Right renal cortex interstitium (tissue), 3 donors: ENCODE data around the gene BRIX1. TPM values are rescaled to one million over a fixed set of nuclear protein-coding genes. Genes with fewer than 3 reads are reported as not detected.
A peak's percentile ranks its signal among the peaks of the same experiment; 100 is the strongest.

ENCODE experiments used
- DNase-seq, 3 donors: peaks; one replicate each; pipeline ENCODE4 v3.0.0-alpha.2; 2013; ENCODE audit warnings: low read depth in 3 of 3, low spot score in 2 of 3
- polyA plus RNA-seq, 3 donors: library from polyadenylated mRNA; unstranded; fragments of 120-200 nt; gene quantifications; one replicate each; pipeline ENCODE4 v1.2.1, GENCODE V29; 2013; ENCODE audit not compliant: insufficient read length in 3 of 3

BRIX1 gene
- polyA plus RNA-seq = 10 to 100 TPM; 55.9 to 65.9 (median 62.2) TPM

- peak; percentile 90 to 95 (median 92) for DNase-seq
Observed at GRCh38 chr5:34915139-34915855, at the start of gene BRIX1, which contains the start of gene RAD1. TSS of gene BRIX1 (plus strand) at chr5:34915711. CDS start at chr5:34915739, 28 bp downstream. TSS of gene RAD1 (minus strand) at chr5:34915504. CDS start at chr5:34914892, 612 bp downstream.

- DNase-seq = no peak
Observed at GRCh38 chr5:34866989-34867471, 48.5 kb upstream of the BRIX1 start.

GRCh38 chr5:34867660-34868059 is 47.9 kb upstream of the BRIX1 start:
- DNase-seq = no peak

- DNase-seq = no peak
Observed at GRCh38 chr5:34868791-34869190, 46.7 kb upstream of the BRIX1 start.

GRCh38 chr5:34869256-34869655 is 46.3 kb upstream of the BRIX1 start:
- no peak for DNase-seq

- DNase-seq = no peak
Observed at GRCh38 chr5:34870382-34870781, 45.1 kb upstream of the BRIX1 start.

- DNase-seq = no peak
Observed at GRCh38 chr5:34876275-34876674, 39.2 kb upstream of the BRIX1 start.

GRCh38 chr5:34881246-34881645 is 34.3 kb upstream of the BRIX1 start:
- DNase-seq = no peak

- DNase-seq = no peak
Observed at GRCh38 chr5:34886392-34887119, 29.0 kb upstream of the BRIX1 start.

GRCh38 chr5:34889394-34889793 is 26.1 kb upstream of the BRIX1 start:
- no peak for DNase-seq

GRCh38 chr5:34891981-34892380 is 23.5 kb upstream of the BRIX1 start:
- no peak for DNase-seq

- no peak for DNase-seq
Observed at GRCh38 chr5:34892414-34892813, 23.1 kb upstream of the BRIX1 start.

- DNase-seq = no peak
Observed at GRCh38 chr5:34894716-34895115, 20.8 kb upstream of the BRIX1 start.

GRCh38 chr5:34895641-34896419 is 19.7 kb upstream of the BRIX1 start:
- DNase-seq = no peak

GRCh38 chr5:34897646-34898045 is 17.9 kb upstream of the BRIX1 start:
- DNase-seq = no peak

GRCh38 chr5:34898258-34898895 is 17.1 kb upstream of the BRIX1 start:
- peak; percentile 39 to 61 (median 53) for DNase-seq

- no peak for DNase-seq
Observed at GRCh38 chr5:34899066-34899465, 16.4 kb upstream of the BRIX1 start.

GRCh38 chr5:34900652-34901051 is 14.9 kb upstream of the BRIX1 start:
- no peak for DNase-seq

GRCh38 chr5:34903260-34903659 is 12.3 kb upstream of the BRIX1 start:
- no peak for DNase-seq

GRCh38 chr5:34905564-34905963 is 9.9 kb upstream of the BRIX1 start:
- DNase-seq = no peak

GRCh38 chr5:34913072-34913471 is 2.4 kb upstream of the BRIX1 start:
- DNase-seq = no peak
